ENCODE results near the gene SLC12A1.

Gene SLC12A1

DNA sequence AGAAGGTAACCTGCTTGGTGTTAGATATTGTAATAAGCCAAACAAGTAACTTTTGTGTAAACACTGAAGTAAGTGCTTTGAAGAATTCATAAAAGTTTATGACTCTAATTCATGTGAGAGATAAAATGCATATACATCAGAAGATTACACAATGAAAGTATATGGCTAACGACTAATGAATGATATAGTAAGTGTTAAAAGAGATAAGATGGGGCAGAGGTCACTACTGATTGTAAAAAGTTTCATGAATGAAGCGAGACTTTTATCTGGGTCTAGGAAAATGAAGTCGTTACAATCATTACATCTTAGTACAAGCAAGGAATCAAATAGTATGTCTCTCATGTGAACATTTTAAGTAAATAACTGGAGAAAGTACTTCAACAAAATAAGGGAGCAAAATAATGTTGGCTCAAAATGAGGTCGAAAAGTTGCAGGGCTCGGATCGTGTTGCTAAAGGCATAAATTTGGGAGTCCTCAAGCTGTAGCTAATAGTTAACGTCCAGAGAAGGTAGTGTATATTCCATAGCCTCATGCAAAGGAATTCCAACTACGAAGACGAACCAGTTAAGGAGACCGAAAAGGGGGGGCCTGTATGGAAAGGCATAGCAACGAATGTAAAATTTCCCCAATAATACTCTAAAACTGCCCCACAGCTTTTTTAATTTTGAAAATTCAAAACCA lies 124.1 kb downstream of the SLC12A1 start:
- peak overlapping the region; percentile 90 for H3K4me3 ChIP-seq (ENCODE audit: low read depth, low read length)
- no peak for DNase-seq (ENCODE audit: low read depth)
- TF ChIP-seq, protein P1, sequence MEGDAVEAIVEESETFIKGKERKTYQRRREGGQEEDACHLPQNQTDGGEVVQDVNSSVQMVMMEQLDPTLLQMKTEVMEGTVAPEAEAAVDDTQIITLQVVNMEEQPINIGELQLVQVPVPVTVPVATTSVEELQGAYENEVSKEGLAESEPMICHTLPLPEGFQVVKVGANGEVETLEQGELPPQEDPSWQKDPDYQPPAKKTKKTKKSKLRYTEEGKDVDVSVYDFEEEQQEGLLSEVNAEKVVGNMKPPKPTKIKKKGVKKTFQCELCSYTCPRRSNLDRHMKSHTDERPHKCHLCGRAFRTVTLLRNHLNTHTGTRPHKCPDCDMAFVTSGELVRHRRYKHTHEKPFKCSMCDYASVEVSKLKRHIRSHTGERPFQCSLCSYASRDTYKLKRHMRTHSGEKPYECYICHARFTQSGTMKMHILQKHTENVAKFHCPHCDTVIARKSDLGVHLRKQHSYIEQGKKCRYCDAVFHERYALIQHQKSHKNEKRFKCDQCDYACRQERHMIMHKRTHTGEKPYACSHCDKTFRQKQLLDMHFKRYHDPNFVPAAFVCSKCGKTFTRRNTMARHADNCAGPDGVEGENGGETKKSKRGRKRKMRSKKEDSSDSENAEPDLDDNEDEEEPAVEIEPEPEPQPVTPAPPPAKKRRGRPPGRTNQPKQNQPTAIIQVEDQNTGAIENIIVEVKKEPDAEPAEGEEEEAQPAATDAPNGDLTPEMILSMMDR (IDR thresholded peaks at IDR 0.05; ENCODE audit: insufficient read depth, low read depth, low read length, missing control alignments) = no peak

DNA sequence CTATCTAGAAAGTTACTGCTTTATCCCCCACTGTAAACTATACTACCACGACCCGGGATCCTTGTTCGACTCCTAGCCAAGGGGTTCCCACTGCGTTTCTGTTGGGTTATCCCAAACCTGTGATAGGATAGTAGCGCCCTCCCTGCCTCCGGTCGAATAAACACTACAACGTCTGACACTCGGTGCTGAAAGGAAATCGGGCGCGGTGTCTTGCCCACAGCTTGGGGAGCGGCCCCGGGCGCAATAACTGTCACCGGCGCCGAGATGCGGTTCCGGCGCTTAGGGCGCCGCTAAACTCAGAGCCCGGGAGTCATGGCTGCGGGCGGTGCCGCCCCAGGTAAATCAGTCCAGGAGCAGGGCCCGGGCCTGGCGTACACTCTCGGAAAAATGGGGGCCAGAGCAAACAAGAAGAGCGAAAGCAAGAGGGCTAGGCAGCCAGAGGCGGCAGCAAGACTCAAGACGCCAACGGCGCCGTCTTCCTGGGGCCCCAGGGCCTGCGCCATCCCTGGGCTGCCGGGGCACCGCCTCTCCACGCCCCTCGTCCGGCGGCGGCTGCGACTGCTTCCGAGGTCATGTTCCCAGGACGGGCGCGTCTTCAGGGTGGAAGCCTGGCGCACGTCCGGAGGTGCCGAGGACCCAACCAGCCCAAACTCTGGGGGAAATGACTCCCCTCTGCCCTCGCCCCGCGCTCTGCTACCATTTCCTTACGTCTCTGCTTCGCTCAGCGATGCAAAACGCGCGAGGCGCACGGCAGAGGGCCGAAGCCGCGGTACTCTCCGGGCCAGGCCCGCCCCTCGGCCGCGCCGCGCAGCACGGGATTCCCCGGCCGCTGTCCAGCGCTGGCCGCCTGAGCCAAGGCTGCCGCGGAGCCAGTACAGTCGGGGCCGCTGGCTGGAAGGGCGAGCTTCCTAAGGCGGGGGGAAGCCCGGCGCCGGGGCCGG lies 125.0 kb downstream of the SLC12A1 start, which contains the start of gene DUT:
Gene DUT (plus strand): TSS at position 575 of the 941 bp plus-strand sequence. CDS start 87 bp downstream, at position 662.
- TF ChIP-seq, protein P1 (IDR thresholded peaks at IDR 0.05; ENCODE audit: insufficient read depth, low read depth, low read length, missing control alignments) = no peak

DNA sequence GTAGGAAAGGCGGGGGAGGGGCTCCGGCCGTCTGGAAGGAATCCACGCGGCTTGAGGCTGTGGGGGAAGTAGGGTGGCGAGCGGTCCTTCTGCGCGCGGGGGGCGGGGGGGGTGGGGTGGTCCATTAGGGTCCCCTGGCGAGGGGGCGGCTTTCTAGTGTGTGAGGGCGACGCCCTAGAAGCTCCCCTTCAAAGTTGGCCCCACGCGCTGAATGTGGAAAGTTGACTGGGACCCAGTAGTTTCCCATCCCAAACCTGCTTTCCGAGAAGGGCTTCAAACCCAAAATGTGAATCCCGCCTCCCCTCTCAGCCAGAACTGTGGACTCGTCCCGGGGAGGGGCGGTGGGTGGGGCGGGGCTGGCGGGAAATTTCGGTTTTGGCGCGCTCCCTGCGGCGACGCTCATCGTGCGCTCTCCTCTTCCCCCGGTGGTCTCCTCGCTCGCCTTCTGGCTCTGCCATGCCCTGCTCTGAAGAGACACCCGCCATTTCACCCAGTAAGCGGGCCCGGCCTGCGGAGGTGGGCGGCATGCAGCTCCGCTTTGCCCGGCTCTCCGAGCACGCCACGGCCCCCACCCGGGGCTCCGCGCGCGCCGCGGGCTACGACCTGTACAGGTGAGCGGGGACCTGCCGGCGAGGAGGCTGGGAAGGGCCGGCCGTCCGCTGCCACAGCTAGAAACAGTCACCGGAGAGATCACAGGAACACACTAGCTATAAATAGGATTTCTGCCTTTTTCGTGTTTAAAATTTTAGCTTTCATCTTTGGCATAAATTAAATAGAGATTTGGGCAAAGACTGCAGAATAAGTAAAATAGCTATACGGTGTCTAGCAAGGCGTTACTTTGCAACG lies 125.9 kb downstream of the SLC12A1 start:
- peak overlapping the region; percentile 90 for H3K4me3 ChIP-seq (ENCODE audit: low read depth, low read length)
- TF ChIP-seq, protein P1 (IDR thresholded peaks at IDR 0.05; ENCODE audit: insufficient read depth, low read depth, low read length, missing control alignments) = no peak
- peak; percentile 86 for DNase-seq (ENCODE audit: low read depth)

More for the DNA sequence above, 125.0 kb downstream of the SLC12A1 start, which contains the start of gene DUT:
- peak within 1 kb of the TSS; percentile 90 for H3K4me3 ChIP-seq (ENCODE audit: low read depth, low read length)
- DNase-seq (ENCODE audit: low read depth) = peak; percentile 91

DNA sequence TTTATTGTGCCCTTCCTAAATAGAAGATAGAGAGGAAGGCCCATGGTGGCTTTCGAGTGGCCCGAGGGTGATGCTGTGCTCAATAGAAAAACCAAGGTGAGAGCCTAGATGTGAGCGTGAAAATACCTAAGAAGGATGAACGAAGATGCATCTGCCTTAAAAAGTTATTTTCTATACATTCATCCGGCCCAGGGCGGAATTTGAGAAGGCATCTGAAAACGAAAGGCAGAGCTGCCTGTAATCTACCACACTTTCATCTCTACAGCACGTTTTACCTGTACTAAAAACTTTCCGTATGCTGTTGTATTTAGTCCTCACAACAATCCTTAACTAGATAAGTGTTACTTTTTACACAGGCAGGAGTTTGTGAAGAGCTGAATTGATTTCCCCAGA lies 126.5 kb downstream of the SLC12A1 start:
- peak; percentile 54 for DNase-seq (ENCODE audit: low read depth)
- TF ChIP-seq, protein P1 (IDR thresholded peaks at IDR 0.05; ENCODE audit: insufficient read depth, low read depth, low read length, missing control alignments) = no peak
- H3K4me3 ChIP-seq (ENCODE audit: low read depth, low read length) = peak overlapping the region; percentile 90

DNA sequence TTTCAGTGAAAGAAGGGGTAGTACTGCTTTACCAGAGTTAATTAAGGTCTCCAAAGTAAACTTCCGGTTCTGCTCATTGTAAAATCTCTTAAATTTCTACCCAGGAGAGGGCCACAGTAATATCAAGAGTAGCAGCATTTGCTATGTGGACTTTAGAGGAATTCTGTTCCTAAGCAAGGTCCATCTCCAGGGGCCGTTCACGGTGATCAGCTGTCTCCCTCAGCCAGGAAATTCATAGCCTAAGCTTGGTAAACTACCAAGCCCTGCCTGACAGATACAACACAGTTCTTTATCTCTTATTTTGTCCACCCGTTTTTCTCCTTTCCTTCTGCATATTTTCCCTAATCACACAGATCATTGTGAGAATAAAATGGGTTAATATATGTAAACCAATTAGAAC lies 127.4 kb downstream of the SLC12A1 start:
- peak; percentile 12 for DNase-seq (ENCODE audit: low read depth)
- peak overlapping the region; percentile 90 for H3K4me3 ChIP-seq (ENCODE audit: low read depth, low read length)
- TF ChIP-seq, protein P1 (IDR thresholded peaks at IDR 0.05; ENCODE audit: insufficient read depth, low read depth, low read length, missing control alignments) = no peak

DNA sequence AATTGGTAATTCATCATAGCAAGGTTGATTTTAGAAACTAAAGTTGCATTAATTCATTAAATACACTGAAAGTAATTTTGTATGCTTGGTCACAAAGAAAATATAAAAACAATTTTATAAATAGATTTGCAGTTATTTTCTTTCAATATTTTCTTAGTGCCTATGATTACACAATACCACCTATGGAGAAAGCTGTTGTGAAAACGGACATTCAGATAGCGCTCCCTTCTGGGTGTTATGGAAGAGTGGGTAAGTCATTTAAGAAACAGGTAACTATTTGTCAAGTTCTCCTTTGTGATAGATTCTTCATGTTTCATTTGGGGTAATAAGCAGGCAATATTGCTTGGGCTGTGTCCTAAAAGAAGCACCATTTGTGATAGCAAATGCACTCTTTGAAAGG lies 128.2 kb downstream of the SLC12A1 start:
- DNase-seq (ENCODE audit: low read depth) = no peak
- H3K4me3 ChIP-seq (ENCODE audit: low read depth, low read length) = no peak overlapping the region
- TF ChIP-seq, protein P1 (IDR thresholded peaks at IDR 0.05; ENCODE audit: insufficient read depth, low read depth, low read length, missing control alignments) = no peak
